Gastroesophageal sphincter (tissue), 4 donors: ENCODE results near the gene EEFSEC. TPM values are rescaled to one million over a fixed set of nuclear protein-coding genes. Genes with fewer than 3 reads are reported as not detected.

Source experiments
- ATAC-seq: fragments of 150-250 bp; one replicate; pipeline ENCODE4 v1.9.1; 2016; ENCODE audit warnings: mild to moderate bottlenecking, moderate library complexity
- H3K27ac ChIP-seq, 4 donors: fragments of 200-600 bp; sonication (generic) in 3 of 4; 1 replicate in 3 of 4; 2 replicates in 1 of 4; pipeline ENCODE4 v1.5.1; 2016 to 2019
- H3K27me3 ChIP-seq: fragments of 200-600 bp; sonication (generic); one replicate; pipeline ENCODE4 v1.5.1; 2019
- H3K36me3 ChIP-seq, 2 donors: fragments of 200-600 bp; sonication (generic); one replicate each; pipeline ENCODE4 v1.5.1; 2019; ENCODE audit warnings: control low read depth in 1 of 2
- H3K4me1 ChIP-seq, 3 donors: fragments of 200-600 bp; sonication (generic); 1 replicate in 2 of 3; 2 replicates in 1 of 3; pipeline ENCODE4 v1.5.1; 2016 to 2019; ENCODE audit warnings: control low read depth in 2 of 3
- H3K4me3 ChIP-seq, 2 donors: fragments of 200-600 bp; sonication (generic); one replicate each; pipeline ENCODE4 v1.5.1; 2019; ENCODE audit warnings: mild to moderate bottlenecking in 1 of 2, moderate library complexity in 1 of 2
- H3K9me3 ChIP-seq, 3 donors: fragments of 200-600 bp; sonication (generic); one replicate each; pipeline ENCODE4 v1.5.1; 2017 to 2019; ENCODE audit warnings: control low read depth in 2 of 3
- EP300 ChIP-seq: sonication (generic); formaldehyde crosslinking; IDR thresholded peaks from one replicate; pipeline ENCODE4 v1.6.1; 2017; ENCODE audit warnings: antibody characterized with exemption, mild to moderate bottlenecking
- POLR2A ChIP-seq, 2 donors: fragments of 450-650 bp; IDR thresholded peaks; one replicate each; pipeline ENCODE4 v1.6.1; 2017; ENCODE audit warnings: antibody characterized with exemption in 2 of 2, mild to moderate bottlenecking in 2 of 2, moderate library complexity in 1 of 2
- POLR2AphosphoS5 ChIP-seq: sonication (generic); formaldehyde crosslinking; IDR thresholded peaks from one replicate; pipeline ENCODE4 v1.6.1; 2017; ENCODE audit warnings: antibody characterized with exemption
- WGBS, 2 donors: methylation state at CpG; one replicate each; pipeline ENCODE4 v1.1.5; 2018; ENCODE audit warnings: low coverage in 1 of 2; 5-methylcytosine and 5-hydroxymethylcytosine counted together
- total RNA-seq, 4 donors: library from RNA; depleted of rRNA; stranded (reverse); fragments of >200 nt; gene quantifications; one replicate each; pipeline ENCODE4 v1.1.0, GENCODE V29; 2016
- TF ChIP-seq, protein P1 (sequence below), 4 experiments: fragments of 200-600 bp in 2 of 4; fragments of 450-650 bp in 2 of 4; sonication (generic) in 1 of 4; IDR thresholded peaks; one replicate each; pipeline ENCODE4 v1.5.1; 2017 to 2019; ENCODE audit warnings: antibody characterized with exemption in 4 of 4, mild to moderate bottlenecking in 2 of 4, moderate library complexity in 2 of 4

EEFSEC gene
- total RNA-seq, 4 donors from 2014 or later = 5.8 to 16.5 (median 11.4) TPM

DNA sequence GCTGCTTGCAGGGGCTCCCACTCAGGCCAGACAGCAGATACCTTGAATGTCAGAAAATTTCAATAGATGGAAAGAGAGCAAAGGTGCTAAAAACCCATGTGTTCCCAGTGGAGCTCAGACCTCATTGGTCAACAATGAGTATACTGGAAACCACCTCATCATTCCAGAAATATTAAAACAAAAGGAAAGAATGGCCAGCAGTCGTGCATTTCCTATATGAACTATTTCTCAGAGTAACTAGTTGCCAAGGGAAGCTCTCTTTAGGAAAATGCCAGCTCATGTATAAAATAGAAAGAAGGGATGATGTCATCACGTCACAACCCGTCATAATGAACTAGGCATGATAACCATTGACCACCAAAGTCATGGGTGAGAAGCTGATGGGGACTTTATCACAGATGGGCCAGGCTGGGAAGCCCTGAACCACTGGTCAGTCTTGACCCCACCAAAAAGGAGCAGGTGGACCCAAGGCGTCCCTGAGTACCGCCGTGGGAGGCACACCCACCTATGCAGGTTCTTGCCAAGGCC, 295.9 kb downstream of the EEFSEC start:
- WGBS, 2 donors = 57 to 63% methylated on average over 2 to 3 of the region's 6 CpGs
- no peak overlapping the region for H3K4me3 ChIP-seq
- H3K27ac ChIP-seq = no peak overlapping the region
- TF ChIP-seq POLR2AphosphoS5 (no peak), POLR2A (IDR thresholded peaks at IDR 0.05) (no peak), EP300 (no peak)
- TF ChIP-seq, protein P1, sequence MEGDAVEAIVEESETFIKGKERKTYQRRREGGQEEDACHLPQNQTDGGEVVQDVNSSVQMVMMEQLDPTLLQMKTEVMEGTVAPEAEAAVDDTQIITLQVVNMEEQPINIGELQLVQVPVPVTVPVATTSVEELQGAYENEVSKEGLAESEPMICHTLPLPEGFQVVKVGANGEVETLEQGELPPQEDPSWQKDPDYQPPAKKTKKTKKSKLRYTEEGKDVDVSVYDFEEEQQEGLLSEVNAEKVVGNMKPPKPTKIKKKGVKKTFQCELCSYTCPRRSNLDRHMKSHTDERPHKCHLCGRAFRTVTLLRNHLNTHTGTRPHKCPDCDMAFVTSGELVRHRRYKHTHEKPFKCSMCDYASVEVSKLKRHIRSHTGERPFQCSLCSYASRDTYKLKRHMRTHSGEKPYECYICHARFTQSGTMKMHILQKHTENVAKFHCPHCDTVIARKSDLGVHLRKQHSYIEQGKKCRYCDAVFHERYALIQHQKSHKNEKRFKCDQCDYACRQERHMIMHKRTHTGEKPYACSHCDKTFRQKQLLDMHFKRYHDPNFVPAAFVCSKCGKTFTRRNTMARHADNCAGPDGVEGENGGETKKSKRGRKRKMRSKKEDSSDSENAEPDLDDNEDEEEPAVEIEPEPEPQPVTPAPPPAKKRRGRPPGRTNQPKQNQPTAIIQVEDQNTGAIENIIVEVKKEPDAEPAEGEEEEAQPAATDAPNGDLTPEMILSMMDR (IDR thresholded peaks at IDR 0.05) = no peak
- no peaks in the 10 kb centered on the region for H3K9me3 ChIP-seq
- H3K27me3 ChIP-seq = peaks cover 29% of the 10 kb centered on the region
- no peak for ATAC-seq
- H3K36me3 ChIP-seq = no peaks in the 10 kb centered on the region
- no peaks in the 10 kb centered on the region for H3K4me1 ChIP-seq

DNA sequence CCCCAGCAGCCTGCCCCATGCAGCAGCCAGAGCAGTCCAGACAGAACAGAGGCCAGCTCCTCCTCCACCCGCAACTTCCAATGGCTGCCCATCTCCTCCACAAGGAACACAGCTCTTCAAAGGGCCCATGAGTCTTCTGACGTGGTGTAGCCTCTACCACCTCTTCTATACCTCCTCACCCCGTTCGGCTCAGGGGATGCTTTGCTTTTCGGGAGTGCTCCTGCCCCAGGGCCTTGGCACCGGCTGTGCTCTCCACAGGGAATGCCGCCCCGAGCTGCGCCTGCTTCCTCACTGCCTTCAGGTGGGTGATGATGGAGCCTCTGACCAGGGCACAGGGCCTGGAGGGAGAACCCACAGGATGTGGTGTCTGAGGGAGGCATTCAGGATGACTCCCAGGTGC, 298.8 kb downstream of the EEFSEC start:
- ATAC-seq = no peak
- Histone ChIP-seq H3K27ac (no peak overlapping the region), H3K36me3 (no peaks in the 10 kb centered on the region), H3K4me1 (no peaks in the 10 kb centered on the region), H3K27me3 (peaks cover 55% of the 10 kb centered on the region), H3K9me3 (no peaks in the 10 kb centered on the region), H3K4me3 (no peak overlapping the region)
- WGBS, 2 donors = 80% methylated on average over 2 of the region's 9 CpGs; no CpG with 5 or more reads in 1 of the 2 donors
- TF ChIP-seq POLR2AphosphoS5 (no peak), POLR2A (IDR thresholded peaks at IDR 0.05) (no peak), EP300 (no peak)
- TF ChIP-seq, protein P1 (IDR thresholded peaks at IDR 0.05) = no peak

DNA sequence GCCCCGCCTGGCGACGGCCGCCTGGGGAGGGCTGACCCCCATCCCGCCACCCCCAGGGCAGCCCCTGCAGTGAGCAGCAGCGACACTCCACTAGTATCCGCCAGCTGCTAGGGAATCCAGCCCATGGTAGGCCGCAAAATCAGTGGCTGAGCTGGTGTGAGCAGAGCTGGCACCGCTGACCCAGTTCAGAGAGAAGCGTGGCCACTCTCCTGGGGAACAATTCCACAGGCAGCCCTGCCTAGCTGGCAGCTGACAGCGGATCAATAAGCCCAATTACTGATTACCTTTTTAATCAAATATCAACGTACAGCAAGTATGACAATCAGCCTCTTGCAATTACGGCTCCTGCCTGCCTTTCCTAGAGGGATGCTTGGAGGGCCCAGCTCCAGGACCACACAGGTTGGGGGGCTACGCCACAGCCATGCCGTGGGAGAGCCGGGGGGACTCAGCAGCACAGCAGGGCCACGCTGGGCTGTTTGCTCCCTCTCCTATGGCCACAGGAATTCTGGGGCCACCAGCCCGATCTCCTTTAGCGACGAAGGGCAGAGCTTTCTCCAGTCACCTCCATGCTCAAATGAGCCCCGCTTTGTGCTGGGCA, 299.5 kb downstream of the EEFSEC start:
- WGBS, 2 donors = 90% methylated on average over 2 of the region's 21 CpGs; no CpG with 5 or more reads in 1 of the 2 donors
- ATAC-seq = no peak
- peaks cover 61% of the 10 kb centered on the region for H3K27me3 ChIP-seq
- H3K36me3 ChIP-seq = no peaks in the 10 kb centered on the region
- H3K4me3 ChIP-seq = no peak overlapping the region
- H3K27ac ChIP-seq = no peak overlapping the region
- no peaks in the 10 kb centered on the region for H3K9me3 ChIP-seq
- TF ChIP-seq EP300 (no peak), POLR2AphosphoS5 (no peak), POLR2A (IDR thresholded peaks at IDR 0.05) (no peak)
- TF ChIP-seq, protein P1 (IDR thresholded peaks at IDR 0.05) = no peak
- H3K4me1 ChIP-seq = no peaks in the 10 kb centered on the region

DNA sequence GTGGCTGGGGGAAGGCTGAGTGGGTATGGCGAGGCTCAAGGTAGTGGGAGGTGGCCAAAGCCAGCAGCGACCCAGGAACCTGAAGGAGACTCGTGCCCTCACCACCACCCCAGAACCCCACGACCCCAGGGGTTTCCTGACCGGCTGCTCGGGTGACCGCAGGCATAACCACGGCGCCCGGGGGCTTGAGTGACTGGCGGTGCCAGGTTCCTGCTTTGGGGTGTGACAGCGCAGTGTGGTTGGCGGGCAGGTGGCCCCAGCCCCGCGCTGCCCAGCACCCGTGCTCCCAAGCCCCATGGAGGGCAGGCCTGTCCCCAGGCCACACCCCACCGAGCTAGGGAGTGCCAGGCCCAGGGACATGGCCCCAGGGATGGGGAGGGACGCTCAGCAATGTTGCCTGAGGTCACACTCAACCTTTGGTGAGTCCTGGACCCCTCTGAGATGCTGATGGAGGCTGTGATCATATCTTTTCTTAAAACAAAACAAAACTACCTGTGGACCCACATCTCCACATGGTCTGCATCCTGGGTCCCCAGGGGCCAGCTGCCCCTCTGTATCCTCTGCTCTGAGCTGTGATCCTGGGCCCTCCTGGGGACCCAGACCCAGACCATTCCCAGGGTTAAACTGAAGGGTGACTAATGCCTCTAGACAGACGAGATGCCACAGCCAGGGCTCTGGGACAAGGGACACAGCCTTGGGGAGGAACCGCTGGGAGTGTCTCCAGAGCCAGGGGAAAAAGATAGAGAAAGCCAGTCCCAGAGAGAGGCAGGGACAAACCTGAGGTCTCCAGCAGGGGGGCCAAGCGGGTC, 300.4 kb downstream of the EEFSEC start:
- WGBS, 2 donors = 92% methylated on average over 2 of the region's 21 CpGs; no CpG with 5 or more reads in 1 of the 2 donors

More for the DNA sequence above, 300.4 kb downstream of the EEFSEC start:
- no peak for TF ChIP-seq EP300
- TF ChIP-seq POLR2A (IDR thresholded peaks at IDR 0.05) = no peak
- TF ChIP-seq, protein P1 (IDR thresholded peaks at IDR 0.05) = no peak
- TF ChIP-seq POLR2AphosphoS5 = no peak
- H3K27me3 ChIP-seq = peaks cover 61% of the 10 kb centered on the region
- H3K36me3 ChIP-seq = no peaks in the 10 kb centered on the region
- no peaks in the 10 kb centered on the region for H3K9me3 ChIP-seq
- H3K27ac ChIP-seq = no peak overlapping the region
- no peak overlapping the region for H3K4me3 ChIP-seq
- no peak for ATAC-seq
- no peaks in the 10 kb centered on the region for H3K4me1 ChIP-seq
